Activated T-helper 1 cell treated with Interleukin-2 at 50 U/mL for 16 hours (primary cell): ENCODE results near the gene SERPINE3.

Source experiments
- DNase-seq: peaks from one replicate; pipeline ENCODE4 v3.0.0-alpha.2; 2020; ENCODE audit warnings: low read depth

The SERPINE3 gene

DNA sequence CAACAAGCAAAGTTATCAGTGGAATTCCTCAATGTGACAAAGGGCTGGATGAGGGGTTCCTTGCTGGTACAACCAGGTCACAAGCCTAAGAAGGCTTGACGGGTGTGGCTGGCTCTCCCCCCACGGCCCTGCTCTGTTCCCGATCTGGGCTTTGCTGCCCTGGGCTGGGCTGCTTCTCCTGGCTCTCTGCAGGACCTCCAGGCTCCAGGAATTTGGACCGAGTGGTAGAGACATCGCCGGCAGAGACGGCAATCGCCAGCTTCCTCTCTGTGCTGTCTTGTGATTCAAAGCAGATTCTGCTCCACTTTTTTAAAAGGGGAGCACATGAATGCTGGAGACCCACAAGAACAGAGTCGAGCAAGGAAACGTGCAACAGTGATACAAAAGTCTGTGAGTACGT is at the start of gene SERPINE3:
Gene SERPINE3, plus strand, starts transcription at position 338 of the 400 bp plus-strand sequence. CDS start 1,401 bp downstream, outside the sequence.
- no peak for DNase-seq

- DNase-seq, result no peak
Measured at GRCh38 chr13:51291341-51291740, 48.1 kb upstream of the SERPINE3 start.

GRCh38 chr13:51292000-51292565 is 47.4 kb upstream of the SERPINE3 start:
- DNase-seq, result no peak

- no peak for DNase-seq
Measured at GRCh38 chr13:51297556-51297955, 41.9 kb upstream of the SERPINE3 start.

DNA sequence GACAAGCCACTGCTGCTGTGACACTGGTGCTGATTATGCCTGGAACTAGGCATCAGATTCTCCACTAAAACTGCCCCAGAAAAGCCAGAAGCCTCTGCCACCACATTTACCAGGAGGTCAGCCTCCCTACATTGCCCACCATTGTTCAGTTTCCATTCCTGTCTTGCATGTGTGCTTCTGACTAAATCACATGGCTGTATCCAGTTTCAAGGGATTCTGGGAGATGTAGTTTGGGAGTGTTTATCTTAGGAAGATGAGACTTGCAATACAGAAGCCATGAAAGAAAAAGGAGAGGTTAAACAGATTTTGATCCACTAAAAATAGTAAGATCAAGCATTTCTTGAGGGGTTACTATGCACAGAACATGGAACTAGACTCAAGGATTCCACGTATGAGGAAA is 40.7 kb upstream of the SERPINE3 start:
- DNase-seq, result no peak

DNA sequence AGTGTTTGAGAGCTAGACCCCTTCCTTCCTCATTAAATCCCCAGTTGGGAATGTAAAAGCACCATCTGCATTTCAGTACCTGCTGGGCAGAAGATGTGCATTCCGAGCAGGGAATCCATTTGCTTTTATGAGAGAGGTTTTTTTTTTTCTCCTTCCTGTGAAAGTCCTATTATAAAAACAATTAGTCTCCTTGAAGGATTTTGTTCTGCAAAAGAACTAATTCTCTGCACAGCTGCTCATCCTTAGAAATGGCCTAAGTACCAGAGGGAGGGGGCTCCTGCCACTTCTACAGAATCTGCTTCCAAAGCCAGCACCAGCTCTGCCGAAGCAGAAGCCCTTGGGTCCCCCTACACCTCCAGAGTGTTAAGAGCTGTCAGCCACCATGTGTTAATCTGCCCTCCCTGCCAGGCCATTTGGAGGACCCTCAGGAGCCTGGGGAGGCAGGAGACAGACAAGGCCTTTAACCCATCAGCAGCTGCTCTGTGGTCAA is 36.4 kb upstream of the SERPINE3 start:
- DNase-seq, result no peak

GRCh38 chr13:51303882-51304281 is 35.6 kb upstream of the SERPINE3 start:
- DNase-seq, result no peak

- no peak for DNase-seq
Measured at GRCh38 chr13:51305271-51305967, 34.1 kb upstream of the SERPINE3 start.

GRCh38 chr13:51308781-51309180 is 30.7 kb upstream of the SERPINE3 start:
- DNase-seq, result no peak

DNA sequence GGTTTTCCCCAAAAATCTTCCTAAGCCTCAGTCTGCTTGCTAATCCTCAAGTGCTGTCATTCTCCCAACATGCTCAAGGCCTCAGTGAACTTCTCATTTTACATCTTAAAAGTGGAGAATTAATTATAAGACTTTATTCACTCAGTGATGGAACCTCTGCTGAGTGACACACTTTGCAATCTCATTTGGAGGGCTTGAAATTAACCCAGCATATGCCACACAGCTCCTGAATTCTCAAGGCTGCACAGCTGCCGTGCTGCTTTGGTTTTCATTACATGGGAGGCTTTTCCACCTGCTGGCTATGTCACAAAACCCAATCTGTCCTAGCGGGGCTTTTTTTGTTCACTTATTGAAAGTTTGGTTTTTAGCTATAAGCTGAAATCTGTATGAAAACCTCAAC is 28.3 kb upstream of the SERPINE3 start:
- no peak for DNase-seq

GRCh38 chr13:51311957-51312520 is 27.5 kb upstream of the SERPINE3 start:
- DNase-seq, result no peak

- no peak for DNase-seq
Measured at GRCh38 chr13:51313619-51314018, 25.9 kb upstream of the SERPINE3 start.

GRCh38 chr13:51317262-51317661 is 22.2 kb upstream of the SERPINE3 start:
- no peak for DNase-seq

DNA sequence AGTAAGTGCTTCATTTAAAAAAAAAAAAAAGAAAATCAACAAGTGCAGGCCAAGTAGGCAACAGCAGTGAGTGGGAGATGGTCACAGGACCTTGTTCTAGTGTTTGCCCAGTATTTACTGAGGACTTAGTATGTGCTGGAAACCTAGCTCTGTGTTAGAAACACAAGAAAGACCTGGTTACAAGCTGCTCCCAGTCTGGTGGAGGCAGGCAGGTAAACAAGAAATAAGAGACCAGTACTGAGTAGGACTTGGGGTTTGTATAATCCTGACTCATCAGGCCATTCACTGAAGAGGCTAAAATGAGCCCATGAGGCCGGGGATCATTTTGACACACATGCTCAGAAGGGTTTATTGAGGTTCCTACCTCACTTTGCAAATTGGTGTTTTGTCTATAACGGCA is 21.5 kb upstream of the SERPINE3 start:
- DNase-seq, result no peak

- no peak for DNase-seq
Measured at GRCh38 chr13:51318876-51319275, 20.6 kb upstream of the SERPINE3 start.

- no peak for DNase-seq
Measured at GRCh38 chr13:51321836-51322235, 17.7 kb upstream of the SERPINE3 start.

GRCh38 chr13:51322826-51323225 is 16.7 kb upstream of the SERPINE3 start:
- DNase-seq, result no peak

- no peak for DNase-seq
Measured at GRCh38 chr13:51323824-51324511, 15.5 kb upstream of the SERPINE3 start.

- no peak for DNase-seq
Measured at GRCh38 chr13:51324714-51325420, 14.6 kb upstream of the SERPINE3 start.

DNA sequence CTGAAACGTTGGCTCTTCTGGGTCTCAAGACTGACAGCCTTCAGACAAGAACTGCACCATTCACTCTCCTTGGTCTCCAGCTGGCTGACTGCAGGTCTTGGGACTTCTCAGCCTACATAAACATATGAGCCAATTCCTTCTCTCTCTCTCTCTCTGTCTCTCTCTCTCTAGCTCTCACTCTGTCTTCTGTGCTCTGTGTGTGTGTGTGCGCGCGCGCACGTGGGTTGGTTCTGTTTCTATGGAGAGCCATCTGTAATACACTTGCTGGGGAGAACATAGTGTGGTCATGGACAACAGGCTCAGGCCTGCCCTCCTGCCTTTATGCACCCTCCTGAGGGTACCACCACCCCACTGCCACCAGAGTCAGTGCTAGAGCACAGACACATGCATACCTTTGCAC is 13.7 kb upstream of the SERPINE3 start:
- DNase-seq, result no peak

DNA sequence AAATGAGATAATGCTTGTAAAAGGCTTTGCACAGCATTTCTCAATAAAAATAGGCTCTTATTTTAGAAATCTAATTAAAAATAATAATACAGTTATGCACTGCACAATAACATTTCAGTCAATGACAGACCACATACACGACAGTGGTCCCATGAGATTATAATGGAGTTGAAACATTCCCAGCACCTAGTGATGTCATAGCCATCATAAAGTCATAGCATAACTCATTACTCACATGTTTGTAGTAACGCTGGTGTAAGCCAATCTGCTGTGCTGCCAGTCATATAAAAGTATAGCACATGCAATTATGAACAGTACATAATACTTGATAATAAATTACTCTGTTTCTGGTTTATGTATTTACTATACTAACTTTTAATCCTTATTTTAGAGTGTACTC is 12.7 kb upstream of the SERPINE3 start:
- no peak for DNase-seq

DNA sequence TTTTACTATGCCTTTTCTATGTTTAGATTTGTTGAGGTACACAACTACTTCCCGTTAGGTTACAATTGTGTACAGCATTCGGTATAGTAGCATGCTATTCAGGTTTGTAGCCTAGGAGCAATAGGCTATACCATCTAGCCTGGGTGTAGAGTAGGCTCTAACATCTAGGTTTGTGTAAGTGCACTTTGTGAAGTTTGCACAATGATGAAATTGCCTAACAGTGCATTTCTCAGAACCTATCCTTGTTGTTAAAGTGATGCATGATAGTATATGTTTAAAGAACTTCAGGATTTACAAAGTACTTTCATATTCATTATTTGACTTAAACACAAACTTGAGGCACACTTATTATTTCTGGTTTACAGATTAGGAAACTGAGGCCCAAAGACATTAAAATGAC is 11.5 kb upstream of the SERPINE3 start:
- DNase-seq, result no peak
